ENCODE data around the gene PTPRM.
A peak's percentile ranks its signal among the peaks of the same experiment; 100 is the strongest.

PTPRM gene

GRCh38 chr18:7987284-7987976 is 420.3 kb downstream of the PTPRM start:
- H3K9me3 ChIP-seq (ENCODE audit: insufficient read depth, low read length) = no peaks in the 10 kb centered on the region
- H3K4me1 ChIP-seq (ENCODE audit: insufficient read depth, insufficient read length) = no peaks in the 10 kb centered on the region
- TF ChIP-seq YY1 (IDR thresholded peaks at IDR 0.05; ENCODE audit: insufficient read depth, insufficient read length) (no peak), ZNF274 (IDR thresholded peaks at IDR 0.05; ENCODE audit: low read depth, low read length) (no peak), SUZ12 (IDR thresholded peaks at IDR 0.05; ENCODE audit: extremely low read depth, insufficient read depth, insufficient read length) (no peak)
- H3K27me3 ChIP-seq (ENCODE audit: insufficient read depth, insufficient read length) = no peaks in the 10 kb centered on the region
- no peak overlapping the region for H3K4me3 ChIP-seq (ENCODE audit: insufficient read length, low read depth)
- no peaks in the 10 kb centered on the region for H3K36me3 ChIP-seq (ENCODE audit: insufficient read depth, insufficient read length, low read length)
- no peak overlapping the region for H3K9ac ChIP-seq (ENCODE audit: insufficient read length, low read depth)
- DNase-seq (ENCODE audit: low read depth, low spot score) = no peak

DNA sequence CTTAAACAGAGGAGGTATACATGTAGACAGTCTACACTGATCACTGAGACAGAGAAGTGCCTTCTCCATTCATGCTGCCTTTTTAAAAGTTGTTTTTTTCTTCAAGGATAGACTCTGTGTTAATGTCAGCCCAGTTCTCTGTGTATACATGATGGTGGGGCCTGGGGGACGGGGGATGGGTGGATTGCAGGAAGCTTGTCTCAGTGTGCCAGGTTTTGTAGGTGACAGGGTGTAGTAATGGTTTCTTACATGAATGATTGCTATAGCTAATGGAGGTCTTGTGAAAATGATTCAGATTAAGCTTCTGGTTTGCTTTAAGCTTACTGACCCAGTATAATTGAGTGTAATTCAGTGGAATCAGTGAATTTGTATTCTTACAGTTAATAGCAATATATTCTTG is 423.6 kb downstream of the PTPRM start:
- Histone ChIP-seq H3K4me1 (ENCODE audit: insufficient read depth, insufficient read length) (no peaks in the 10 kb centered on the region), H3K9me3 (ENCODE audit: insufficient read depth, low read length) (no peaks in the 10 kb centered on the region), H3K4me3 (ENCODE audit: insufficient read length, low read depth) (no peak overlapping the region), H3K27me3 (ENCODE audit: insufficient read depth, insufficient read length) (no peaks in the 10 kb centered on the region), H3K9ac (ENCODE audit: insufficient read length, low read depth) (no peak overlapping the region), H3K36me3 (ENCODE audit: insufficient read depth, insufficient read length, low read length) (no peaks in the 10 kb centered on the region)
- TF ChIP-seq ZNF274 (IDR thresholded peaks at IDR 0.05; ENCODE audit: low read depth, low read length) (no peak), YY1 (IDR thresholded peaks at IDR 0.05; ENCODE audit: insufficient read depth, insufficient read length) (no peak), SUZ12 (IDR thresholded peaks at IDR 0.05; ENCODE audit: extremely low read depth, insufficient read depth, insufficient read length) (no peak)
- no peak for DNase-seq (ENCODE audit: low read depth, low spot score)

DNA sequence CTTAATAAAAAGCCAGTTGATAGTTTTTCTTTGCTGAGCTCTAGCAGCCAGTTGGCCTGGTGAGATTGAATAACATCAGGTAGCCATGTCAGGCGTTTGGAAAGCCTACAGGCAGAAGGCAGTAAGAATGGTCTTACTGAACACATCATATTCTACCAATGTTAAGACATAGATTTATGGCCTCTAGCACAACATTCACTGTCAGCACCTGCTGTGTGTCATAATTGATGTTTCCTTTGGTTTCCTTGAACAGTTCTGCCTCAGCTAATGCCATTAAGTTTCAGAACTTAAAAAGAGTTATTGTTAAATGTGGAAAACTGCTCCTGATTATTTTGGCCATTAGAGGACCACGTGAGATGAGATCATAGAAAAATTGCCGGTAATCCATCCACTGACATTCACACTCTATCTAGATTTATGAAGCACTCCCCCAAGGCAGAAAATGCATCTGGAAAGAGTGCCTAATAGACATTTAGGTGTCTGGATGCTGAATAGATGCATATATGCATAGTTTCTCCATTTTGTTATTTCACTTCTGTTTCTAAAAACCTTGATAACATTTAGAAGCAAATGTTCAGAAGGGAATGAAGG is 434.7 kb downstream of the PTPRM start:
- Histone ChIP-seq H3K36me3 (ENCODE audit: insufficient read depth, insufficient read length, low read length) (no peaks in the 10 kb centered on the region), H3K27me3 (ENCODE audit: insufficient read depth, insufficient read length) (no peaks in the 10 kb centered on the region), H3K4me3 (ENCODE audit: insufficient read length, low read depth) (no peak overlapping the region), H3K4me1 (ENCODE audit: insufficient read depth, insufficient read length) (no peaks in the 10 kb centered on the region), H3K9ac (ENCODE audit: insufficient read length, low read depth) (no peak overlapping the region), H3K9me3 (ENCODE audit: insufficient read depth, low read length) (no peaks in the 10 kb centered on the region)
- DNase-seq (ENCODE audit: low read depth, low spot score) = no peak
- TF ChIP-seq SUZ12 (IDR thresholded peaks at IDR 0.05; ENCODE audit: extremely low read depth, insufficient read depth, insufficient read length) (no peak), ZNF274 (IDR thresholded peaks at IDR 0.05; ENCODE audit: low read depth, low read length) (no peak), YY1 (IDR thresholded peaks at IDR 0.05; ENCODE audit: insufficient read depth, insufficient read length) (no peak)

DNA sequence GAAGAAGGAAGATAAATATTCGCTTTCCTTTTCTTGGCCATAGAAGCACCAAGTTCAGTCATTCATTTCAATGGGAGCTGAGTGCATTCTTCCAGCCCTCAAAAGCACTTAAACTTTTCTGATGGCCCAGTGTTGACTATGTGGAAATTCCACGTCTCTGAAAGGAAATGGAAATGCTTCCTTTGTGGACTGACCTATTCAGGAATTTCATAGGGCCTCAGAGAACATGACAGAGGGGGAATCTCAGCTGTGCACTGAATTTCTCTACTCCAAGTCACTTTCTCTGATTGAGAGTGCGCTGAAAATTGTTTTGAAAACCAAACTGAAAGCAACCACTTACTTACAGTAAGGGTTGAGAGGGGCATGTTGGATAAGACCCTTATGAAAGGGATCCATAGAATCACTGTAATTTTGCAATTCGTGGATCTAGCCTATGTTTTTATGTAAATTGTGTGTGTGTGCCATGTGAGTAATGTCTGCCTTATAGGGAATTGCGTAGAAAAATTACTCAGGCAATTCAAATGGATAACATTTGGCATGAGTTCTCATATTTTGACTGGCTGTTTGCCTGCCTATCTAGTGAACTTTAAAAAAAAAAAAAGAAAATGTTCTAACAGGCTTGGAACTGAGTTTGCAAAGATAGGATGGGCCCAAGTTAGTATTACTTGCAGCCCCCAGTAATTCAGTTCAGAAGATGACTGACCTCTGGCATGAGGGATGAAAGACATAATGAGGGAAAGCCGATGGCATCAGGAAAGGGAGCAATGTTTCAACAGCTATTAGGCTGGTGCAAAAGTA is 437.0 kb downstream of the PTPRM start:
- Histone ChIP-seq H3K9ac (ENCODE audit: insufficient read length, low read depth) (no peak overlapping the region), H3K27me3 (ENCODE audit: insufficient read depth, insufficient read length) (no peaks in the 10 kb centered on the region), H3K9me3 (ENCODE audit: insufficient read depth, low read length) (no peaks in the 10 kb centered on the region), H3K4me1 (ENCODE audit: insufficient read depth, insufficient read length) (peaks cover 2% of the 10 kb centered on the region), H3K4me3 (ENCODE audit: insufficient read length, low read depth) (no peak overlapping the region), H3K36me3 (ENCODE audit: insufficient read depth, insufficient read length, low read length) (no peaks in the 10 kb centered on the region)
- peak; percentile 16 for DNase-seq (ENCODE audit: low read depth, low spot score)
- TF ChIP-seq SUZ12 (IDR thresholded peaks at IDR 0.05; ENCODE audit: extremely low read depth, insufficient read depth, insufficient read length) (no peak), YY1 (IDR thresholded peaks at IDR 0.05; ENCODE audit: insufficient read depth, insufficient read length) (no peak), ZNF274 (IDR thresholded peaks at IDR 0.05; ENCODE audit: low read depth, low read length) (no peak)

DNA sequence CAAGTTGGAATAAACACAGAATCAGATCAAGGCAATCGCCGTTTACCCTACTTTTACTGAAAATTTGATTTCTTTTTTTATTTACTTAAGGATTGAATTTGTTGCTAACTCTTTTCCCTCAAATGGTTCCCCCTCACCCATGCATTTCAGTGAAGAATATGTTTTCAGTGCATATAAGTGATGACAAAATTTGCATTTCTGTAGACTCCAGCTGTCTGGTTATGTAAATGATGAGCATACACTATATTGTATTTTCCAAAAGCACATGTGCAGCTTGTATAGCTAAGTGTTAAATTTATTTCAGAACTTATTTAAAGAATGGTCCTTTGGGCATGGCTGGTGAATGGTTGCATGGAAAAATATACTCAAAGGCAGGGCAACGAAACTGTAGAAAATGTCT is 437.7 kb downstream of the PTPRM start:
- peaks cover 2% of the 10 kb centered on the region for H3K4me1 ChIP-seq (ENCODE audit: insufficient read depth, insufficient read length)
- no peak for DNase-seq (ENCODE audit: low read depth, low spot score)
- no peaks in the 10 kb centered on the region for H3K9me3 ChIP-seq (ENCODE audit: insufficient read depth, low read length)
- H3K36me3 ChIP-seq (ENCODE audit: insufficient read depth, insufficient read length, low read length) = no peaks in the 10 kb centered on the region
- H3K4me3 ChIP-seq (ENCODE audit: insufficient read length, low read depth) = no peak overlapping the region
- H3K9ac ChIP-seq (ENCODE audit: insufficient read length, low read depth) = no peak overlapping the region
- no peaks in the 10 kb centered on the region for H3K27me3 ChIP-seq (ENCODE audit: insufficient read depth, insufficient read length)
- TF ChIP-seq YY1 (IDR thresholded peaks at IDR 0.05; ENCODE audit: insufficient read depth, insufficient read length) (no peak), SUZ12 (IDR thresholded peaks at IDR 0.05; ENCODE audit: extremely low read depth, insufficient read depth, insufficient read length) (no peak), ZNF274 (IDR thresholded peaks at IDR 0.05; ENCODE audit: low read depth, low read length) (no peak)

GRCh38 chr18:8005870-8006569 is 438.9 kb downstream of the PTPRM start:
- Histone ChIP-seq H3K4me1 (ENCODE audit: insufficient read depth, insufficient read length) (peaks cover 2% of the 10 kb centered on the region), H3K27me3 (ENCODE audit: insufficient read depth, insufficient read length) (no peaks in the 10 kb centered on the region), H3K9me3 (ENCODE audit: insufficient read depth, low read length) (no peaks in the 10 kb centered on the region), H3K9ac (ENCODE audit: insufficient read length, low read depth) (no peak overlapping the region), H3K4me3 (ENCODE audit: insufficient read length, low read depth) (no peak overlapping the region), H3K36me3 (ENCODE audit: insufficient read depth, insufficient read length, low read length) (no peaks in the 10 kb centered on the region)
- TF ChIP-seq YY1 (IDR thresholded peaks at IDR 0.05; ENCODE audit: insufficient read depth, insufficient read length) = no peak
- TF ChIP-seq SUZ12 (IDR thresholded peaks at IDR 0.05; ENCODE audit: extremely low read depth, insufficient read depth, insufficient read length) = no peak
- no peak for DNase-seq (ENCODE audit: low read depth, low spot score)
